ENCODE data around the gene CD2. TPM values are rescaled to one million over a fixed set of nuclear protein-coding genes. Genes with fewer than 3 reads are reported as not detected.

CD2 gene
- total RNA-seq, 2 experiments from 2014 or later: not detected

DNA sequence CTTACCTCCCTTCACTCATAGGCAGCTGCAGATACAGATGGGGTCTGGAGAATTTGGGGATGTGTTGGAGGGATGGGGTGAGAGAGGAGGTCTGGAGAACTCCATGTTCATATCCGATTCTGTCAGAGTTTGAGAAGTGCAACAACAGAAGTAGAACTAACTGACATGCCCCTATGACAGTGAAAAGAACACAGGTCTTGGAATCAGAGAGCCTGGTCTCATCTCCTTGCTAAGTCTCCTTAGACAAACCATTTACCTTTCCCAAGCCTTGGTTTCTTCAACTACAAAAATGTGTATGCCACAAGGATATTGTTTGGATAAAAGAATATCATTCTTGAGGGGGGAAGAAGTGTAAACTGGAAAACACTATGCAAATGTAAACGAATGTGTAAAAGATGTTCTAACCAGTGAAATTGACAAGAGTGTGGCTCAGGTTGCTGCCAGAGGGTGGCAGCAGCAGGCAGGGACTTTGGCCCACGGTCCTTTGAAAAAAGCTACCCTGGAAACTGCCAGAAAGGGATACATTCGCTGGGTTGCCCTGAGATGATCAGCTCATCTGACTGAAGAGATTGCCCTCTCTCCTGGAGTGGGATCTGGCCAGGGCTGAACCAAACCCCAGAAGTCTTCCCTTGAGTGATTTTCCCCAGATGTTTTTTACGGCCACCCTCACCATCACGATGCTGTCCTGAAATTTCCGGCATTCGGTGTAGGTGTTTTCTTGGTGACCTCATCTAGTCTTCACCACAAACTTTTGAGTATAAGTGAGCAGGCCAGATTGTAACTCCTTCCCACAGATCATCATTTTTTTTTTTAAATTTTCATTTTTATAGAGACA is 17.0 kb upstream of the CD2 start:
- Histone ChIP-seq H2AFZ (ENCODE audit: low read length) (peak overlapping the region; percentile 20; the same call in 1 of the 2 replicates), H3K4me1 (ENCODE audit: insufficient read depth, low read length, poor library complexity, severe bottlenecking) (peaks cover 31% of the 10 kb centered on the region), H4K20me1 (ENCODE audit: insufficient read depth, low read length) (no peaks in the 10 kb centered on the region), H3K9me3 (ENCODE audit: low read length) (no peaks in the 10 kb centered on the region), H3K4me2 (ENCODE audit: low read length) (0 out of 2 replicates have a peak overlapping the region, but pooled peaks have one; percentile 5), H3K27ac (ENCODE audit: low read depth, low read length, poor library complexity, severe bottlenecking) (no peak overlapping the region), H3K9me2 (ENCODE audit: insufficient read depth, low read length) (no peaks in the 10 kb centered on the region), H3K79me2 (ENCODE audit: insufficient read depth, low read depth, low read length) (no peaks in the 10 kb centered on the region), H3K4me3 (ENCODE audit: low read depth, low read length, poor library complexity, severe bottlenecking) (no peak overlapping the region), H3K36me3 (ENCODE audit: insufficient read depth, low read length) (no peaks in the 10 kb centered on the region)
- intact Hi-C loops (cut with micrococcal nuclease; ENCODE audit: unreplicated experiment): loop anchor here (1.0 kb wide), 2 partner anchors 80 to 318 kb away; no protein-coding TSS in a partner anchor
- DNase-seq (ENCODE audit: low spot score): peak; percentile 75
- CTCF ChIA-PET (ENCODE audit: unreplicated experiment): interaction anchor here (1.0 to 2.2 kb wide), 2 partner anchors 78 to 81 kb away, joined by 3 to 8 read pairs; no protein-coding TSS in a partner anchor
- no TSS peak for BruUV-seq (replicated peaks)
- TF ChIP-seq, protein P1, sequence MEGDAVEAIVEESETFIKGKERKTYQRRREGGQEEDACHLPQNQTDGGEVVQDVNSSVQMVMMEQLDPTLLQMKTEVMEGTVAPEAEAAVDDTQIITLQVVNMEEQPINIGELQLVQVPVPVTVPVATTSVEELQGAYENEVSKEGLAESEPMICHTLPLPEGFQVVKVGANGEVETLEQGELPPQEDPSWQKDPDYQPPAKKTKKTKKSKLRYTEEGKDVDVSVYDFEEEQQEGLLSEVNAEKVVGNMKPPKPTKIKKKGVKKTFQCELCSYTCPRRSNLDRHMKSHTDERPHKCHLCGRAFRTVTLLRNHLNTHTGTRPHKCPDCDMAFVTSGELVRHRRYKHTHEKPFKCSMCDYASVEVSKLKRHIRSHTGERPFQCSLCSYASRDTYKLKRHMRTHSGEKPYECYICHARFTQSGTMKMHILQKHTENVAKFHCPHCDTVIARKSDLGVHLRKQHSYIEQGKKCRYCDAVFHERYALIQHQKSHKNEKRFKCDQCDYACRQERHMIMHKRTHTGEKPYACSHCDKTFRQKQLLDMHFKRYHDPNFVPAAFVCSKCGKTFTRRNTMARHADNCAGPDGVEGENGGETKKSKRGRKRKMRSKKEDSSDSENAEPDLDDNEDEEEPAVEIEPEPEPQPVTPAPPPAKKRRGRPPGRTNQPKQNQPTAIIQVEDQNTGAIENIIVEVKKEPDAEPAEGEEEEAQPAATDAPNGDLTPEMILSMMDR (conservative IDR thresholded peaks at IDR 0.05; ENCODE audit: low read length): peak; percentile 95
- TF ChIP-seq EZH2phosphoT487 (IDR thresholded peaks at IDR 0.05; ENCODE audit: borderline replicate concordance, low read depth, low read length): no peak
- POLR2A ChIA-PET: interaction anchor here (0.5 to 1.5 kb wide), 4 partner anchors 14 to 614 kb away, joined by 3 to 4 read pairs (median 4); no protein-coding TSS in a partner anchor

DNA sequence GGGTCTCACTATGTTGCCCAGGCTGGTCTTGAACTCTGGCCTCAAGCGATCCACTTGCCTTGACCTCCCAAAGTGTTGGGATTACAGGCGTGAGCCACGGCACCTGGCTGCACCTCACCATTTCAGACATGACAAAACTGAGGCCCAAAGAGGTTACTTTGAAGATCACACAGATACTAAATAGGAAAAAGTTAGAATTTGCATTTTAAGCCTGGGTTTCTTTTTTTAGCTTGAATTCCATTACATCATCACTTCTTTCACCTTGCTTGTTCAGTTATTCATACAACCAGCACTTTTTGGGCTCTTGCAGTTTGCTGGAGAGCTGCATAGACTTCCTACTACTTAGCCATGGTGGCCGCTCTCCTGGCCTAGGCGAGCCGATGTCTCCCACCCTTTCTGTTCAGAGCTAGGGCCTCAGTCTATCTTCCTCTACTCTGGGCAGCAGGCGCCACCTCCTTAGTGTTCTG is 16.3 kb upstream of the CD2 start:
- no peak for TF ChIP-seq EZH2phosphoT487 (IDR thresholded peaks at IDR 0.05; ENCODE audit: borderline replicate concordance, low read depth, low read length)
- TF ChIP-seq, protein P1 (conservative IDR thresholded peaks at IDR 0.05; ENCODE audit: low read length): no peak
- peaks cover 31% of the 10 kb centered on the region for H3K4me1 ChIP-seq (ENCODE audit: insufficient read depth, low read length, poor library complexity, severe bottlenecking)
- peak; percentile 40 for DNase-seq (ENCODE audit: low spot score)

More for the DNA sequence above, 16.3 kb upstream of the CD2 start:
- no peak overlapping the region for H3K27ac ChIP-seq (ENCODE audit: low read depth, low read length, poor library complexity, severe bottlenecking)
- no peak overlapping the region for H3K4me3 ChIP-seq (ENCODE audit: low read depth, low read length, poor library complexity, severe bottlenecking)
- no peaks in the 10 kb centered on the region for H4K20me1 ChIP-seq (ENCODE audit: insufficient read depth, low read length)
- no peaks in the 10 kb centered on the region for H3K9me2 ChIP-seq (ENCODE audit: insufficient read depth, low read length)
- no TSS peak for BruUV-seq (replicated peaks)
- POLR2A ChIA-PET: interaction anchor here (0.5 to 1.5 kb wide), 5 partner anchors 14 to 615 kb away, joined by 3 to 4 read pairs (median 4); no protein-coding TSS in a partner anchor
- peaks cover 2% of the 10 kb centered on the region for H3K9me3 ChIP-seq (ENCODE audit: low read length)
- H3K36me3 ChIP-seq (ENCODE audit: insufficient read depth, low read length): no peaks in the 10 kb centered on the region
- intact Hi-C loops (cut with micrococcal nuclease; ENCODE audit: unreplicated experiment): loop anchor here (1.0 kb wide), 2 partner anchors 79 to 317 kb away; no protein-coding TSS in a partner anchor
- peak overlapping the region; percentile 72; the same call in 1 of the 2 replicates for H2AFZ ChIP-seq (ENCODE audit: low read length)
- no peaks in the 10 kb centered on the region for H3K79me2 ChIP-seq (ENCODE audit: insufficient read depth, low read depth, low read length)
- CTCF ChIA-PET (ENCODE audit: unreplicated experiment): interaction anchor here (1.0 to 2.2 kb wide), 2 partner anchors 77 to 80 kb away, joined by 3 to 8 read pairs; no protein-coding TSS in a partner anchor
- peak overlapping the region; percentile 14; the same call in 1 of the 2 replicates for H3K4me2 ChIP-seq (ENCODE audit: low read length)
